SKM-1 (cell line): ENCODE data around the gene SLC38A6.

Experiments
- DNase-seq: peaks from one replicate; lab custom pipeline; 2025; ENCODE audit not compliant: unreplicated experiment; lab: John Stamatoyannopoulos, UW

Gene SLC38A6

GRCh38 chr14:60980811-60981632, at the start of gene SLC38A6, which contains the start of gene TRMT5:
SLC38A6 (plus strand) TSS chr14:60981245; CDS start chr14:60981278, 33 bp downstream.
TRMT5 (minus strand) TSS chr14:60981079; CDS start chr14:60980973, 106 bp downstream.
- peak; percentile 8 for DNase-seq

- DNase-seq: no peak
Observed at GRCh38 chr14:60933920-60934655, 47.0 kb upstream of the SLC38A6 start.

GRCh38 chr14:60935319-60935718, 45.7 kb upstream of the SLC38A6 start:
- DNase-seq: no peak

GRCh38 chr14:60943637-60944032, 37.4 kb upstream of the SLC38A6 start:
- no peak for DNase-seq

GRCh38 chr14:60944204-60944603, 36.8 kb upstream of the SLC38A6 start:
- DNase-seq: no peak

GRCh38 chr14:60945984-60946383, 35.1 kb upstream of the SLC38A6 start:
- no peak for DNase-seq

- no peak for DNase-seq
Observed at GRCh38 chr14:60946773-60947172, 34.3 kb upstream of the SLC38A6 start.

- no peak for DNase-seq
Observed at GRCh38 chr14:60951776-60952435, 29.1 kb upstream of the SLC38A6 start.

- no peak for DNase-seq
Observed at GRCh38 chr14:60956202-60956601, 24.8 kb upstream of the SLC38A6 start.

- no peak for DNase-seq
Observed at GRCh38 chr14:60956632-60957031, 24.4 kb upstream of the SLC38A6 start.

GRCh38 chr14:60958146-60958545, 22.9 kb upstream of the SLC38A6 start:
- no peak for DNase-seq

- no peak for DNase-seq
Observed at GRCh38 chr14:60963761-60964160, 17.3 kb upstream of the SLC38A6 start.

- no peak for DNase-seq
Observed at GRCh38 chr14:60964904-60965303, 16.1 kb upstream of the SLC38A6 start.

GRCh38 chr14:60965402-60965801, 15.6 kb upstream of the SLC38A6 start:
- DNase-seq: no peak

- DNase-seq: no peak
Observed at GRCh38 chr14:60968099-60968498, 12.9 kb upstream of the SLC38A6 start.

- no peak for DNase-seq
Observed at GRCh38 chr14:60968671-60969070, 12.4 kb upstream of the SLC38A6 start.

GRCh38 chr14:60970146-60970545, 10.9 kb upstream of the SLC38A6 start:
- peak; percentile 19 for DNase-seq

- DNase-seq: no peak
Observed at GRCh38 chr14:60971271-60971670, 9.8 kb upstream of the SLC38A6 start.

- no peak for DNase-seq
Observed at GRCh38 chr14:60972295-60972694, 8.8 kb upstream of the SLC38A6 start.

GRCh38 chr14:60973070-60973469, 8.0 kb upstream of the SLC38A6 start:
- no peak for DNase-seq

GRCh38 chr14:60974090-60974651, 6.9 kb upstream of the SLC38A6 start:
- no peak for DNase-seq
